GM12878 (cell line): Measurements from ENCODE around the gene WDR76. TPM values are rescaled to one million over a fixed set of nuclear protein-coding genes. Genes with fewer than 3 reads are reported as not detected.

Source experiments
- BCLAF1 ChIP-seq: fragments of 450-650 bp; IDR thresholded peaks from 2 replicates; pipeline ENCODE4 v1.6.1; 2017; ENCODE audit warnings: antibody characterized with exemption, mild to moderate bottlenecking, moderate library complexity
- RCOR1 ChIP-seq: conservative IDR thresholded peaks from 2 replicates; pipeline ENCODE4 v1.6.1; 2012; ENCODE audit warnings: low read depth, low read length, improper control_type of control experiment
- REST ChIP-seq: IDR thresholded peaks from 2 replicates; pipeline ENCODE4 v1.6.1; 2012; ENCODE audit warnings: mild to moderate bottlenecking, low read depth, low read length
- SKIL ChIP-seq: fragments of 450-650 bp; IDR thresholded peaks from 2 replicates; pipeline ENCODE4 v1.6.1; 2017; ENCODE audit warnings: mild to moderate bottlenecking, low read depth, inconsistent platforms; ENCODE audit not compliant: poor library complexity, severe bottlenecking
- YBX1 ChIP-seq: fragments of 450-650 bp; IDR thresholded peaks from 2 replicates; pipeline ENCODE4 v1.6.1; 2016; ENCODE audit warnings: antibody characterized with exemption
- ZNF207 ChIP-seq: fragments of 450-650 bp; IDR thresholded peaks from 2 replicates; pipeline ENCODE4 v1.6.1; 2014; ENCODE audit warnings: antibody characterized with exemption, mild to moderate bottlenecking, borderline replicate concordance
- polyA plus RNA-seq, 11 experiments: library from polyadenylated mRNA; depleted of rRNA in 4 of 11; unstranded in 6 of 11; stranded (reverse) in 5 of 11; fragments of >200 nt; fragmentation: Nextera tagmentation in 4 of 11; fragmentation: Illumina TruSeq in 1 of 11; extraction: Ambion mirVana in 4 of 11; extraction: Trizol in 1 of 11; gene quantifications; 1 replicate in 1 of 11; 2 replicates in 10 of 11; pipeline versions ENCODE4 v1.2.1 to v1.2.3, GENCODE V29; 2011 to 2016; ENCODE audit warnings: inconsistent platforms in 2 of 11, missing spikeins in 2 of 11, low read depth in 1 of 11
- total RNA-seq, 4 experiments: library from RNA; depleted of rRNA in 3 of 4; stranded (reverse); fragments of >200 nt in 3 of 4; fragmentation: Illumina TruSeq in 1 of 4; extraction: Trizol in 1 of 4; gene quantifications; 2 replicates each; pipeline versions ENCODE4 v1.2.1 to v1.2.3, GENCODE V29; 2013 to 2021

Gene WDR76
- total and polyA plus RNA-seq, 10 of the 15 experiments (the other 5 are each of a cell fraction or from before 2014, with no cell fraction given), result 8.0 to 59.7 (median 34.5) TPM

- no peak for TF ChIP-seq BCLAF1
- no peak for TF ChIP-seq SKIL
- TF ChIP-seq ZNF207, result no peak
- no peak for TF ChIP-seq REST
- TF ChIP-seq RCOR1, result no peak
- no peak for TF ChIP-seq YBX1
Measured at GRCh38 chr15:43821505-43821904, 5.3 kb upstream of the WDR76 start (continued).
